AG04450 (cell line): Measurements from ENCODE around the gene PTPRD. TPM values are rescaled to one million over a fixed set of nuclear protein-coding genes. Genes with fewer than 3 reads are reported as not detected.

ENCODE experiments used
- CTCF ChIA-PET: fragments of 300-600, 350-600 bp; formaldehyde crosslinking; extraction: SDS; loops from one replicate; lab custom pipeline; 2022; ENCODE audit warnings: antibody characterized with exemption, inconsistent platforms; lab: Charles Lee
- POLR2A ChIA-PET: fragments of 350-600 bp; formaldehyde crosslinking; extraction: SDS; loops from one replicate; lab custom pipeline; 2021; ENCODE audit warnings: antibody characterized with exemption, inconsistent platforms; lab: Yijun Ruan, JAX
- DNase-seq: peaks from one replicate; pipeline ENCODE4 v3.0.0-alpha.2; 2011; ENCODE audit warnings: low read depth, low spot score
- H3K27ac ChIP-seq: one replicate; pipeline ENCODE4 v1.5.1; 2012; ENCODE audit warnings: low read depth, low read length, control low read depth
- H3K27me3 ChIP-seq: one replicate; pipeline ENCODE4 v1.6.0; 2012; ENCODE audit warnings: low read length; ENCODE audit not compliant: control insufficient read depth, insufficient read depth
- H3K4me3 ChIP-seq: 2 replicates; pipeline ENCODE4 v1.5.1; 2011; ENCODE audit warnings: mild to moderate bottlenecking, low read depth, low read length, control low read depth
- H3K9me3 ChIP-seq: 2 replicates; pipeline ENCODE4 v1.5.1; 2012; ENCODE audit warnings: low read length; ENCODE audit not compliant: control insufficient read depth, insufficient read depth
- polyA plus RNA-seq: library from polyadenylated mRNA; depleted of rRNA; stranded (reverse); fragments of >200 nt; gene quantifications from 2 replicates; pipeline ENCODE4 v1.2.3, GENCODE V29; 2011
- TF ChIP-seq, protein P1 (sequence below): IDR thresholded peaks from 2 replicates; pipeline ENCODE4 v1.5.1; 2011; ENCODE audit warnings: low read depth, low read length, control low read depth, inconsistent platforms

The PTPRD gene
- polyA plus RNA-seq, 1 experiment, result 0.19 TPM

DNA sequence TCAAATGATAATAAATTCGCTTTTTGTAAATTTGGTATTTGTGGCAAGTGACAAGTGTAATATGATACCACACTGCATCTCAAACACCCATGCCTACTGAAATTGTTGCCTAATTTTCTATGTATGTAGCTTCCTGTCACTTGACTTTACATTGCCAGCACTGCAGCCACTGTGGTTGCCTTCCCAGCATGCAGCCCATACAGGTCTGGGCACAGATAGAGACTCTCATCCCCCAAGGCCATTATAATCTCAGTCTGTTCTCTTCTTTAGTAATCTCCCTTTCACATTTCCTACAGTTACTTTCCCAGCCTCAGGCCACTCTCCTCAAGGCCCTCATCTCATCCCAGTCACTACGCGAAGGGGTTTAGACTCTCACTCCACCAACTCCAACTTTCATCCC lies 1200.6 kb downstream of the PTPRD start:
- peaks cover 3% of the 10 kb centered on the region; the same call in 1 of the 2 replicates for H3K9me3 ChIP-seq

DNA sequence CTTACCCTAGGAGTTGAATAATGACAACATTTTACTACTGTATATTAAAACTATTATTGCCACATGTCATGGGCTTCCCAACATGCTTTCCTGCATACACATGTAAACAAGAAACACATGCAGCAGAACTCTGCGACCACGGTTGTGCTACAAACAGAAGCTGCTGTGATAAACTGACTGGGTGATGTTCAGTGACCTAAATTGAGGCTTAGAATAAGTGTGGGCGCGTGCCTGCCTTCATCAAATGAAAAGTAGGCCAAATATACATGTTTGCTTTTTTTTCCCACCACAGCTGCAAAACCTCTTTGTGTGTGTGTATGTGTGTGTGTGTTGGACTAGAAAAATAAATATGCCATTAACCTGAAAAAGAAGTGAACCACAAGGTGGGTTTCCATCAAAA lies 1202.1 kb downstream of the PTPRD start:
- Histone ChIP-seq H3K9me3 (peaks cover 3% of the 10 kb centered on the region; the same call in 1 of the 2 replicates), H3K4me3 (no peak overlapping the region), H3K27ac (no peak overlapping the region), H3K27me3 (no peaks in the 10 kb centered on the region)
- CTCF ChIA-PET, result no interaction called here
- TF ChIP-seq, protein P1, sequence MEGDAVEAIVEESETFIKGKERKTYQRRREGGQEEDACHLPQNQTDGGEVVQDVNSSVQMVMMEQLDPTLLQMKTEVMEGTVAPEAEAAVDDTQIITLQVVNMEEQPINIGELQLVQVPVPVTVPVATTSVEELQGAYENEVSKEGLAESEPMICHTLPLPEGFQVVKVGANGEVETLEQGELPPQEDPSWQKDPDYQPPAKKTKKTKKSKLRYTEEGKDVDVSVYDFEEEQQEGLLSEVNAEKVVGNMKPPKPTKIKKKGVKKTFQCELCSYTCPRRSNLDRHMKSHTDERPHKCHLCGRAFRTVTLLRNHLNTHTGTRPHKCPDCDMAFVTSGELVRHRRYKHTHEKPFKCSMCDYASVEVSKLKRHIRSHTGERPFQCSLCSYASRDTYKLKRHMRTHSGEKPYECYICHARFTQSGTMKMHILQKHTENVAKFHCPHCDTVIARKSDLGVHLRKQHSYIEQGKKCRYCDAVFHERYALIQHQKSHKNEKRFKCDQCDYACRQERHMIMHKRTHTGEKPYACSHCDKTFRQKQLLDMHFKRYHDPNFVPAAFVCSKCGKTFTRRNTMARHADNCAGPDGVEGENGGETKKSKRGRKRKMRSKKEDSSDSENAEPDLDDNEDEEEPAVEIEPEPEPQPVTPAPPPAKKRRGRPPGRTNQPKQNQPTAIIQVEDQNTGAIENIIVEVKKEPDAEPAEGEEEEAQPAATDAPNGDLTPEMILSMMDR, result no peak
- POLR2A ChIA-PET, result no interaction called here
- DNase-seq, result no peak

More for the DNA sequence above, 1200.6 kb downstream of the PTPRD start:
- POLR2A ChIA-PET, result no interaction called here
- TF ChIP-seq, protein P1, result no peak
- no peak overlapping the region for H3K4me3 ChIP-seq
- DNase-seq, result no peak
- no peak overlapping the region for H3K27ac ChIP-seq
- CTCF ChIA-PET, result no interaction called here
- H3K27me3 ChIP-seq, result no peaks in the 10 kb centered on the region

DNA sequence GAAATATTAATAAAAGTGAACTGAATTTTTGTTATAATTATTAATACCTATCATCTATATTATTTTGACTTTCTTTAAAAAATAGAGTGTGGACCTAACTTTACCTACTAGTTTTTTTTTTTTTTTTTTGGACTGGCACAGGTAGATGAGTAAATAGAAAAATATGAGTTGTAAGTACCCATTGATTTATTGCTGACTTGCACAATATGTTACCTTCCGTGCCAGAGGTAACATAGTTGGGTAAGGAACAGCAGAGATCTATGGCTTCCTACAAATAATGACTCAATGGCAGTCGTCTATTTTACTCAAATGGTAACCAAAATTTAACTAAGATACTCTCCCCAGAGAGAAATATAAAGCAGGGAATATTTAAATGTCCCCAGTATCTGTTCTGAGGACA lies 1212.8 kb downstream of the PTPRD start:
- Histone ChIP-seq H3K27me3 (no peaks in the 10 kb centered on the region), H3K27ac (no peak overlapping the region), H3K4me3 (no peak overlapping the region), H3K9me3 (no peaks in the 10 kb centered on the region; the same call in 1 of the 2 replicates)
- POLR2A ChIA-PET, result no interaction called here
- TF ChIP-seq, protein P1, result no peak
- CTCF ChIA-PET, result no interaction called here
- no peak for DNase-seq

DNA sequence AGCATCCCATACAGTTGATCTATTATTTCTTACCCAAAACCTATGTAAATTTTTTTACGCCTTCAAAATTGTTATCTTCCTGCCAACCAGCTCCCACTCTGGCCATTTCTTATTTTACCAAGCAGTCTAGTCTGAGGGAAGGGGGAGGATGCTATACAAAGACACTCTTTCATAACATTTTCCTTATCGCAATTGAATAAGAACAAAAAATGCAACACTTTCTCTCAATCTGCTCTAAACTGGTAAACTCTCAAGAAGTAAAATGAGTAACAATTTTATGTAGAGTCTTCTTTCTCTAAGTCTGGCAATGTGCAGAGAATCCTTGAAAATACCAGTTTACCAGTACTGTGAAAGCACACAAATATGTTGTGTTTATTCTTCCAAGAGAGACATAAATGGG lies 1216.3 kb downstream of the PTPRD start:
- TF ChIP-seq, protein P1, result no peak
- H3K27ac ChIP-seq, result no peak overlapping the region
- H3K9me3 ChIP-seq, result peaks cover 6% of the 10 kb centered on the region; the same call in 1 of the 2 replicates
- no peak overlapping the region for H3K4me3 ChIP-seq
- H3K27me3 ChIP-seq, result no peaks in the 10 kb centered on the region
- DNase-seq, result no peak
- CTCF ChIA-PET, result no interaction called here
- POLR2A ChIA-PET, result no interaction called here

DNA sequence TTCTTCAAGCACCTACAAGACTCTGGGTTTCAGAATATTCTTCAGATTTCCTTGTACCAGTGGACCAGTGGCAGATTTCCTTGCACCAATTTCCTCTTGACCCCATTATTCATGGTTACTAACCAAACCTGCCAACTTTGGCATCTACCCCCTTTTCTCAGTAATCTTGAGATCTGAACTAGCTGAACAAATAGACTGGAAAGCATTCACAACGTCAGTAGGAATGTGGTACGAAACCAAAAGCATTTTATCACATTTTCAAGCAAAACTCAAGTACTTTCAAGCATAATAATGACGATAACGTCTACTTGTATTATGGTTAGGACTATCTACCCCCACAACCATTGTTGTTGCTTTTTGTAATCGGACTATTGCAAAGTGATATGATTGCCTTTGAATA lies 1217.3 kb downstream of the PTPRD start:
- Histone ChIP-seq H3K4me3 (no peak overlapping the region), H3K27ac (no peak overlapping the region), H3K27me3 (no peaks in the 10 kb centered on the region), H3K9me3 (peaks cover 6% of the 10 kb centered on the region; the same call in 1 of the 2 replicates)
- TF ChIP-seq, protein P1, result no peak
- no peak for DNase-seq
- CTCF ChIA-PET, result no interaction called here
- POLR2A ChIA-PET, result no interaction called here
